G401.6 (cell line): ENCODE results near the gene APBA1.

Experiments used
- FAIRE-seq: peaks from 2 replicates; lab custom pipeline; 2012; peaks lifted over from hg19 to GRCh38; lab: Jason Lieb, UNC

Gene APBA1

DNA sequence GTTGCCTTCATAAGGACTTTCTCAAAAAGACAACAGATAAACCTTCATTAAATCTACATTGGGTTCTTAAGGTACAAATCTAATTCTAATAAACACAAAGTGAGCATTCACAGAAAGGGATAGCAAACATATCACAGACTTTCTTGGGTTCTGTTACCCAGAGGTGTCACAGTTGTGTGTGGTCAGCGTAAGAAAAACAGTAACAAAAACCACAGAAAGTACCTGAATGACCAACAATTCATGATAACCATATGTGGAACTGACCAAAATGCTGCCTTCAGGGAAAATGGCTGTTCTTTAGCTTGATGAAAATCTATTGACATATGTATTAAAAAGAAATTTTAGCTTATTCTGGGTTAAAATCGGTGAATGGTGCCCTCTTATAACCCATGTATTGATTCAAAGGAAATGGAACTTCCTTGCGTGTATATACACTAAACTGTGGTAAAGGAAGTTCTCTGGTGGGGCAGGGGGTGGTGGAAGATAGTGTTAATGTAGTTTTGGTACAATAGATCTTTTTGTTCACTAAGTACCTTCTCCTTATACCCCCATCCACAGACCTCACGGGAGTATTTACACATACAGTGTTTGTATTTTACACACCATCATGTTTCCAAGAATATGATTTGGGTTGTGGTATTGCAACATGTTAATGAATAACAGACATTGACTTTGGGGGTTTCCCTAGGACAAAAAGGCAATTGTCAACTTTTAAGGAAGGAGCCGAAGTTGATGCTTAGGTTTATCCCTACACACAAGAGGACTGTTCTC lies 152.5 kb downstream of the APBA1 start:
- FAIRE-seq = no peak

DNA sequence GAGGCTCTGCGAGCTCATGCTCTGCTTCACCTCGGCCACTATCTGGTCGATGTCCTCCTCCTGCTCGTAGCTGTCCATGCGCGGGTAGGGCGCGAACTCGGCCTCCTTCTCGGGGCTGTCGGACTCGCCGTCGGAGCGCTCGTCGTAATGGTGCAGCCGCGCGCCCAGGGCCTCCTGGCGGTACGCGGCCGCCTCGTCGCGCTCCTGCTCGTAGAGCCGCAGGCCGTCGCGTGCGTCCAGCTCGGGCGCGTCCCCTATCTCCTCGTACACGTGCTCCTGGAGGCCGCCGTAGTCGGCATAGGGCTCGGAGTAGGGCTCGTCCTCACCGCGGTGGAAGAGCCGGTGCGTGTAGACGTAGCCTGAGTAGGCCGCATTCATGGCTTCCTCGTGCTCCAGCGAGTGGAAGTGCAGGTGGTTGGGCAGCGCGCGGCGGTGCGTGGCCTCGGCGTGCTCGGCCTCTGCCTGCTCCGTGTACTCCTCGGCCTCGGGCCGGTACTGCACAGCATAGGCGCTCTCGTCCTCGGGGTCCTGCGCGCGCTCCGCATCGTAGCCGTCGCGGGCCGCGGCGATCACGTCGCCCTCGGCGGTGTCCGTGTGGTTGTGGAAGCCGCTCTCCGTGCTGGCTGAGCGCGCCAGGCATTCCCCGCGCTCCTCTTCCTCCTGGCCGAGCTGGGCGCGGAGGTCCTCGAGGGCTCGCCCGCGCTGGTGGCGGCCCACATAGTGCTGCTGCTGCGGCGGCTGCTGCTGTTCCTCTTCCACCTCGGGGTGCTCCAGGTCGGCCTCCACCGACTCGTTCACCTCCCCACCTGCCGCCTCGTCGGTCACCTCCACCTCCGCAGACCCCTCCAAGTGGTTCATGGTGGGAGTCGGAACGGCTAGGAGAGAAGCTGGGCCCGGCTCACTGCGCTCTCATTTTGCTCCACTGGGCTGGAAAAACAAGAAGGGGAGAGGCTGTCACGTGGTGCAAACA lies 155.5 kb downstream of the APBA1 start:
- FAIRE-seq = no peak

DNA sequence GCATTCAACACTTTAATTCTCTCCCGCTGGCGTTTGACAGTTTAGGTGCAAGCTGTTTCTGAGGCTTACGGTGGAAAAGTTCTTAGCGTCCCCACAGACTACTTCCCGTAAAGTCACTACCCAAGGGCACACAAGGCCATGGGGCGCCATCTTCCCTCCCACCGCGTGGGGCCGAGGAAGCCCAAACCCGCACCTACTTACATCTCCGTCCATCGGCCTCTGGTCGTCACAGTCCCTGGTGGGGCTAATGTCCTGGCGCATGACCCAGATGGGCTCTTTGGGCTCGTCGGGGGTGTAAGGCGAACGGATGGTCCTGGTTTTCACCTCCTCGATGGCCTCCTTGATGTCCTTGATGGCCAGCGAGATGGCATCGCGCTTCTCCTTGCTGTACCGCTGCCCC lies 156.4 kb downstream of the APBA1 start:
- FAIRE-seq = no peak

DNA sequence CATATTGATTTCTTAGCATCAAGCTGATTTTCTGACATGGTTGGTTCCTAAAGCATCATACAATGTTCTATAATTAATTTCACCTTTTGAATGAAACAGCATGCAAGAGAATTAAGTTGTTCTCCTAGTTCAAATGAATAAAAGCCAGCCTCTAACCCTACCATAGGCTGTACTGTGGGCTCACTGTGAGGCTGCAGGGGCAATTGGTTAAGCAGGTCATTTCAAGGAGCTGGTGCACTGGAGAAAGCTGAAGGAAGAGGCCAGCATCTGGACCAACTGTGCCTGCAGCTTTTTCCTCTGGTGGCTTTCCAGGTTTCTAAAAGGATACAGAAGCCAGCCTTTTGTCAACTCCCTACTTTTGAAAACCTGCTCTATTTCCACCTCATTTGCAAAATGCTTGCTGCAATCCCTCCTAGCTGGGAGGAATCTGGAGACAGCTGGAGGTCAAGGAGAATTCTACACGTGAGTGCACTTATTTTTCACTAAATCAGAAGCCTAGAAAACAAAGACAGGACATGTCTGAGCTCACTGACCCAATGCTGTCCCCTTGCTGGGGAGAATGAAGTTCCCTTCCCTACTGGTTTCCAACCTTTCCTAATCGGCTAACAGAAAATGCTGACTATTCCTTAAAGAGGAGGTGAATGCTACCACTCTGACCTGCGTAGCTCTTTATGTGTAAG lies 158.9 kb downstream of the APBA1 start:
- no peak for FAIRE-seq

DNA sequence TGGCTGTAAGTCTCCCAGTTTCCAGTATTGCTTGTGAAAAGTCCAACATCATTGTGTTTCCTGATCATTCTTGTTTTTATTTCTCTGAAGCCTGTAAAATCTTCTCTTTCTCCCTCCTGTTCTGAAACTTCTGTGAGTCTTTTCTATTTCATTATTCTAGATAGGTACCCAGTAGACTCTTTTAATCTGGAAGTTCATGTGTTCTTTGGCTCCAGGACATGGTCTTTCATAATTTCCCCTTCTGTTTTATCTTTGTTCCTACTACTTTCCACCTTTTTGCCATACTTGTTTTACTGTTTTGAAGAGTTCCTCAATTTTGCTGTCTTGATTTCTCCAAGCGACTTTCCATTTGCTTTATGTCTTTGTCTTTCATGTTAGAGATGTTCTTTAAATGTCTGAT lies 168.1 kb downstream of the APBA1 start:
- no peak for FAIRE-seq

DNA sequence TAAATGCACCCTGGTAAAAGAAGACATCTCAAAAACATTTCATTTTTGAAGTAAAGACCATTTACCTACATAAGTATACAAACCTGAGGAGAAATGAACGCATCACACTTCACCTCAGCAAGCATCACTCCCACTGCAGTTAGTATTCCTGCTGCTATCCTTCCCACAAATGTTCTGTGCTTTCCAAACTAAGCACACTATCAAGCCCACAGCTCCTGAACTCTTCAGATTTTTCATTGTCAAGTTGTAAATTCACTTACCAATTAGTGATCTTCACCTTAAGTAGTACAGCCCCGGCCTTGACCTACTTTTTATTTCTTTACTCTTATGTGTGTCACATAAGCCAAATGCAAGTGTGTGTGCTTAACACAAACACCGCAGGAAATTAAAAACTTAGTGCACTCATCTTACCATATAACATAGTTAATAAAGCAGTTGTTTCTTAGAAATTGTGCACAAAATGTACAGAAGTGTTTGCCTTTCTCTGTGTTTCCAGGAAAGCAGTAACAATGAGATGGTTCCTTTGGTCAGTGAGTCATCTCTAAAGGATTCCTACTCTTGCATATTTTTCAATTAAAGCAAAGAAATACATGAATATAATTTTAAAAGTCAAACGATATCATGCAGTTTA lies 169.4 kb downstream of the APBA1 start:
- no peak for FAIRE-seq

DNA sequence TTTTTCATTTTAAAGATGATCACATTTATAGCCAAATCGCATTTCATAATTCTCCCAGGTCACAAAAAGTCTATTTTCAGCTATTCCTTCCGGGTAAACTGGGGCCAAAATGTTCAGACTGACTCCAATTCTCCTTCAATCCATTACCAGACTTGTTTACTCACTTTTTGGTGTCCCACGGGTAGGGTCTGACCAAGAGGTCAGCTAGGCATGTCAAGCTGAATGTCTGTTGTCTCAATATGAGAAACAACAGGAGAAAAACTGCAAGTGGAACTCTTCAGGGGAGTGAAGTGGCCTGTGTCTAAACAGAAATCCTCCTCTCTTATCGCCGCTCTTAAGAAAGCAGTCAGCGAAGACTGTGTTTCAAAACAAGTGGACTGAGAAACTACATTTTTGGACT lies 171.3 kb downstream of the APBA1 start:
- no peak for FAIRE-seq

DNA sequence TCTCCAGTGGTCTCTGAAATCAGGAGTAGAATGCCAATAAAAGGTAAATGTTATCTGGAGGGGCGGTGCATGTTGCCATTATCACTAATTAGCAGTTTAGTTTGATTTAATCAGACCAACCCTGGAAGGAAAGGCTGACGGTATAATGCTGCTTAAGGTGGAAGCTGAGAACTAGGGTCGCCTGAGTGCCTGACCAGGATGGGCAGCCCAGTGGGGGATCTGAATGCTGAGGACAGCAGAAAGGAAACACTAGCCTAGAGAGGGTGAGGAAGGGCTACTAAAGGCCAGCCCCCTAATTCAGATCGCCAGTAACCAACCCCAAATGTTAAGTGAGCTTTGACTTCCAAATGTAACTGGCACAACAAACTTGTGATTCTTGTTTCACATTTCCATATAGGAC lies 172.2 kb downstream of the APBA1 start:
- FAIRE-seq = no peak

DNA sequence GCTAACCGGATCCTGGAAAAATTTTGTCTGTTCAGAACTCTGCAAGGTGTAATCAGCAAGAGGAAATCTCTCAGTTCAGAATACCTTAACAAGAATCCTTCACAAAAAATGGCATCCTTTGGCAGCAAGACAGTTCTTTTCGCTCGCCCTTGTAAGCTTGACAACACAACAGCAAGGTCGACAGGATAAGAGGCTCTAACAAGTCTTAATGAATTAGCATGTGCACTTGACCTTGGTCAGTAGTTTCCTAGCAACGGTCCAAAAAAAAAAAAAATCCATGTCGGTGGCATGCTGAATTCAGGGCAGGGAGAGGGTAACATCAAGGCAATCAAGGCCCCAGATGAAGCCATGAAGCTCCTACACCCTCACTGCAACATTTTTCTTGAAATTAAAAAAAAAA lies 172.8 kb downstream of the APBA1 start:
- FAIRE-seq = no peak

DNA sequence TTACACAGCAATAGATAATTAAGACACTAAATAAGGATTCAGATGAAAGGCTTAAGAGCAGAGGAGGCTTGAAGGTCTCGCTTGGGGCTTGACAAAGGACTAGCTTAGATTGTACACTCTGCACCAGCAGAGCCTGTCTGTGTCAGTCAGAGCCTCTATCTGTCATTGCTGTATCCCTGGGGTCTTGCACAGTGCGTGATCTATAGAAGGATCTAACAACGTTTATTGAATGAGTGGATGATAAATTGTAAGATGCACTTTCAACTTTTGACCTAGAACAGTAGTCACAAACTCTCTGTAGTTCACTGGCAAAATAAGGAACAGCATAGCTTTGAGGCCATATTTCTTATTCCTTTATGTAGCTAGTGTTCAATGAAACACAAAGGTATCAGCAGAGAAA lies 173.7 kb downstream of the APBA1 start:
- no peak for FAIRE-seq

DNA sequence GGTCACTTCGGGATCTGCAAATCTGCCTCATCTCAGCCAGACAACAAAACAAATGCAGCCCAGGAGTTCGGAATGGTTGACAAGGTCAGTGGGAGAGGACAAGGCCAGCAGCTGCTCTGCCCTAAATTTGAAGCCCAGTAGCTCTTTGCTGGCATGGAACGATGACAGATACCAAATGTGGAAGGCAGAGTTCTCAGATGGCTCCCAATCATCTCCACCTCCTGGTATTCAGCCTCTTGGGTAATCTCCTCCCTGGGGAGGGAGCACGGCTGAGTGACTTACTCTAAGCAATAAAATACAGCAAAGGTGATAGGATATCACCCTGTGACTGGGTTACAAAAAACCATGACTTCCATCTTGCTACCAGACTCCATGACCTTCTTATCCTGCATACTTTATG lies 174.4 kb downstream of the APBA1 start:
- no peak for FAIRE-seq

DNA sequence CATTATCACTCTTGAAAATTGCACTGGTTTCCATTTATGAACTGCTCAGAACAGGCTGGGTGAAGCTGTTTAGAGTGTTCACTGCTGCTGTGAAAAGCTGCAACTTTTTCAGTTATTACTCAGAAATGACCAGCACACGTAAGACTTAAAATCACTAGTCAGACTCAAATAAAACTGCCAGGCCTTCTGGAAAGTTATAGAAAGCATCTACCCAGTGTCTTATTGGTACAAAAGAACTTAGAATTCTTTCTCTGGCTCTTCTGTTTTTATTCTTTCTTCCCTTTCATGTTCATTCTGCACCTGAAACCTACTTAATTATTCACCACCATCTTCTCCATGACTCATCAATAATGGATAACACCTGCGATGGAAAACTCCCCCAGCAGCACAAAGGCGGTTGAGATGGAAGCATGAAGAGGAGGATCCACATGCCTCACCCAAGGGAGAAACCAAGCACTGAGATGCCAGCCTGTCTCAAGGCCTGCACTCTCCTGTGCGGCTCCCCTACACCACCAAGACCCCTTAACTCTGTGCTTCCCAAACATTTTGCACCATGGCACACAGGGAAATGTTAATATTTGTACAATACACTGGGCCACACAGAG lies 175.2 kb downstream of the APBA1 start:
- FAIRE-seq = no peak

DNA sequence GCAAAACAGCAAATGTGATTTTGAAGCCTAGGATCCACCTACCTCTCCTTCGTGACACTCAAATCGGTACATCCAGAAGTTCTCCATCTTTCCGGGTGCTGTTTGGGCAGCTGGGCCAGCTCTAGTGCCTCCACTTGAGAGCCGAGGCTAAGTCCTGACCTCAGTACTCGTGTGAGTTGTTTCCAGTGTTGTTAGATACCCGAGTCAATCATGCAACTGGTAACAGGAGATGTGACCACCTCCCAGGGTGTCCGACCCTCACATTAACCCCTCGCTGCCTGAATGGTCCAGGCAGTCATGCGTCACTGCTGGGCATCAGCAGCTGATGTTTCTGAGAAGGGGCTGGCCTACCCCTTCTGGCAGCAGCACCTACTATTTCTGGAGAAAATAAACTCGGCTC lies 176.9 kb downstream of the APBA1 start:
- no peak for FAIRE-seq

DNA sequence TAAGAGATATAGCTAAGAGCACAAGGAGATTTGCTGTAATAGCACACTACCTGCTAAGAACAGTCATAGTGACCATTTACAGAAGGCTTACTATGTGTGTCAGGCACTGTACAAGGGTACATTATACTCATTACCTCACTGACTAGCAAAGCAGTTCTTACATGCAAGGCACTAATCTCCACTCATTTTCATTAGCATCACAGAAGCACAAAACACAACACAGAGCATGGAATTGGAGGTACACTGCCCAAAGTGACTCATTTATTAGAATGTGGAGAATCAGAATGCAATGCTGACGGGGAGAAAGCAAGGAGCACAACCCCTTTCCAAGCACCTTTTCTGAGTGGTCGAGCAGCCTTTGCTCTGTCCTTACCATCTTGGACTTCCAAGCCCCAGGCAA lies 177.4 kb downstream of the APBA1 start:
- no peak for FAIRE-seq

DNA sequence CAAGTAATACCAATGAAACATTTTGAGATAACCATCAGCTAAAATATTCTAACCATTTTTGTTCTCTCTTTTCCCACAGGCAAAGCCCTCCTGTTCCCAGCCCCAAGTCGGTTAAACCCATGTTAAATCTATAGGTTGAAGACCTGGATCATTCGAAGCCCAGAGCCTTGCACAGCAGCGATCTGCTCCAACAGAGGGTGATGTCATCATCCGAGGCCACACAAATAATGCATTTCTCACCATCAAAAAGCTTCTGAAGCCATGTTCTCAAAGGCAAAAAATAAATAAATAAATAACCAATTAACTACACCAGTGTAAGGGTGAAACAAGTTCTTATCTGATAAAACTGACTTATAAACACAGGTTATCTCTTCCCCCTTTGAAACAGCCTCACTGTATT lies 178.0 kb downstream of the APBA1 start:
- FAIRE-seq = no peak

DNA sequence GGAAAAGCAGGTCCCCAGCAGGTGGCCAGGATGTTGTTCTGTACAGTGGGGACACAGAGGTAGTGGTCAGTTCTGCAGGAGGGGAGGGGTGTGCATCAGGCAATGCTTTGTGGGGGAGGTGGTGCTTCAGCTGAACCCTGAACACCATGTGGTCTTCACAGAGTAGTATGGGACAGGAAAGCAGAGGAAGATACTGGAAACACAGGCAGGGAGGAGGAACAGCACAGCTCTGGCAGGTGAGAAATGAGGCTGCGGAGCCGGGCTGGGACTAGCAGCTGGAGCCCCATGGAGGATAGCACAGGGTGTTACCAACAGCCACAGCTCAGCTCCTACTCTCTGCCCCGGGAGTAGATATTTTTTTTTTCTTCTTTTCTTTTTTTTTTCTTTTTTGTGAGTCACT lies 185.7 kb downstream of the APBA1 start:
- FAIRE-seq = no peak

DNA sequence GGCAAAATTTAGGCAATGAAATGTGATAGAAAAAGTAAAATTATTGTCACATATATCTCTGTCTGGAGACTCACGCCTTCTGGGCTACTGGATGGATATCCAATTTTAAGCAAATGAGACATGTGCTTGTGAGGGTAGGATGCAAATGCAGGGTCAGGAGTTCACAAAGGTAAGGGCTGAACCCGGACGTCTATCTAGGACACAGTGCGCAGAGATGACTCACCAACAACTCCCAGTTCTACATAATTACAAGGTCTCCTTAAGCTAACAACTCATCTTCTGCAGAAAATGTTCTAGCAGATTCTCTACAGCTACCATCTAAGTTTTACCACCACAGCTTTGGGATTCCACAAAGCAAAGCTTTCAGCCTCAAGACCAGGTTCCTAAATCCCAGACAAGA lies 186.7 kb downstream of the APBA1 start:
- FAIRE-seq = no peak

DNA sequence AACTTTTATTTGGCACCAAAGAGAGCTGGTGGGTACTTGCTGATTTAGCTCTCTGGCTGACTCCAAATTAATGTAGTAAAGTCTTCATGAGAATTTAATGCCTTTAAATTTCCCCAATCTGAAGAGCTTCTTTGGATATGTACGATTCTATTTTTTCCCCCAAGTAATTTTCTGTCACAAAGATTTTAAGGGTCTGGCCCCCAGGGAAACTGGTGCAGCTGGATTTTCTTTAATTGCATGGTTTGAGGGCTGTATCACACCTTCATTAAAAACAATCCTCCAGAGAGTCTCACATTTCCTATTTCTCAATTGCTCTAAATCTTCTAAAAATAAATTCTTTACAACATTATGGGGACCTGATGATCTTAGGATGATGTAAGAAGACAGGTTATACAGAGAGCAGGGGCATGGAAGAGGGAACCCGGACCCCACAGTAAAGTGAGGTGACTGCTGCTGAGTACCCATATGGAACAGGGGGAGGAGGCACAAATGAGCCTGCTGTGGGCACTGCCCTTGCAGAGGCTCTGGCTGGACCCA lies 188.2 kb downstream of the APBA1 start:
- no peak for FAIRE-seq

DNA sequence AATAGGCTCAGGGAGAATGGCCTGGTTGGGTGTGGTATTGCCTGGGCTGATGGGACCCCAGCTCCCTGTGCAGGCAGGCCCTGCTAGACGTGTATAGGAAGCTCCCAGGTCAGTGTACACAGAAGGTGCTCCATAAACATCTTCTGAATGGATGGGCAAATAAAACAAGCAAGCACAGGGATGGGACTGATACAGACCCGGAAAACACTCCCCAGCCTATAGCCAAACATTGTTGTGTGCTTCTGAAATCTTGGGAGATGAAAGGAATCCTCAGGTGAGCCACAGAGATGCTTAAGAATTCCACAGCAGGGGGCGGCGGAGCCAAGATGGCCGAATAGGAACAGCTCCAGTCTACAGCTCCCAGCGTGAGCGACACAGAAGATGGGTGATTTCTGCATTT lies 195.4 kb downstream of the APBA1 start:
- no peak for FAIRE-seq

DNA sequence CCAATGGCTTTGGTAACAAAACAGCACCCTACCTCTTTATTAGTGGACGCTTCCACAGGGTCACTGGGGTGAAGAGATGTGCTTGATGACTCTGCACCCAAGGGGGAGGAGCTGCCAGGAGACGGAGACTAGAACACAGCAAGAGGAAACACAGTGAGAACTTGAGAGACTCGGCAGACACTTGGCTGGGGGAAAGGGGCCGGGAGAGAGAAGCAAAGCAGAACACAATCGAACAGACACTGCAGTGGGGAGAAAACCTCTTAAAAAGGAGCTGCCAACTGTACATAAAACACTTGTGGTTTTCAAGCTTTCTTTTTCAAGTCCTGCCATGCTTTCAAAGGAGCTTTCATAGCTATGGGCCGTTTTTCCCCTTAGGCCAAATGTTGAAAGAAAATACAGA lies 196.2 kb downstream of the APBA1 start:
- FAIRE-seq = no peak

DNA sequence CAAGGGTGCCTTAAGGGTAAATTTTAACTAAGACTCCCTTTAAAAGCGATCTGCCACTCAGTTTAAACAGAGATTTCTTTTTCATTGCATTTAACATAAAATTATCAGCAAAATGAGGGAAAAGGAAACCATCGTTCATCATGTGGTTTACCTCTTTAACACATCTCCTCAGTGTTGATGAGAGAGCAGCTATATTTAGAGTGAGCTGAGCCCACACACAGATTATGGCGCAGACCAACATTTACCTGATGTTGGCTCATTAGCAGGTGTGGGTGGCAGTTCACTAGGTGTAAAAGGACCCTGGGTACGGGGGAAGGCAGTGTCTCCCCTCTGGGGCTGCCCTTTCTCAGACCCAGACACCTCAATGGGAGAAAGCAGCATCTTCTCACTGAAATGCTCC lies 197.3 kb downstream of the APBA1 start:
- no peak for FAIRE-seq

DNA sequence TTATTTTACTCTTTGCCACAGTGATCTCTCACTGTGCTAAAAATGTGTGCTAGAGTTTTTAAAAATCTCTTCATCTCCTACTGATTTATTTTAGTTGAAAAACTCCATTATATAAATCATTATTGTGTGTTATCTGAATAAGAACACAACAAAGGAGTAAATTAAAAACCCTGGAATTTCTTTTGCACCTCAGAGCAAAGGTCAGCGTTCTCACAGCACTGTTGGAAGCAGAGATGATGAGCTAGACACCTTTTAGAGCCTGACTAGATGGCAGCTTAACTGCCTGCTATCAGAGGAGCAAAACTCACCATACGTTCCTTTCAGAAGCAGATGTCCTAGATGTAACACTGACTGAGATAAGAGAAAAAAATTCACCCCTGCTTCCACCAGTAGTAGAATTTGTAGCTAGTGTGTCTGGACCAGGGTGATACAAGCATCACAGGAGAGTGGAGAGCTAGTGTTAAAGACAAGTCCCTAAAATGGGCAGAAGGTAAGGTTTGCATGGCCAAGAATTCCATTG lies 200.0 kb downstream of the APBA1 start:
- FAIRE-seq = no peak
